ENCODE measurements around the gene HNRNPU. TPM values are rescaled to one million over a fixed set of nuclear protein-coding genes. Genes with fewer than 3 reads are reported as not detected.

The HNRNPU gene
- 519 TPM for polyA plus RNA-seq (2012; ENCODE audit: insufficient read depth, insufficient read length)

DNA sequence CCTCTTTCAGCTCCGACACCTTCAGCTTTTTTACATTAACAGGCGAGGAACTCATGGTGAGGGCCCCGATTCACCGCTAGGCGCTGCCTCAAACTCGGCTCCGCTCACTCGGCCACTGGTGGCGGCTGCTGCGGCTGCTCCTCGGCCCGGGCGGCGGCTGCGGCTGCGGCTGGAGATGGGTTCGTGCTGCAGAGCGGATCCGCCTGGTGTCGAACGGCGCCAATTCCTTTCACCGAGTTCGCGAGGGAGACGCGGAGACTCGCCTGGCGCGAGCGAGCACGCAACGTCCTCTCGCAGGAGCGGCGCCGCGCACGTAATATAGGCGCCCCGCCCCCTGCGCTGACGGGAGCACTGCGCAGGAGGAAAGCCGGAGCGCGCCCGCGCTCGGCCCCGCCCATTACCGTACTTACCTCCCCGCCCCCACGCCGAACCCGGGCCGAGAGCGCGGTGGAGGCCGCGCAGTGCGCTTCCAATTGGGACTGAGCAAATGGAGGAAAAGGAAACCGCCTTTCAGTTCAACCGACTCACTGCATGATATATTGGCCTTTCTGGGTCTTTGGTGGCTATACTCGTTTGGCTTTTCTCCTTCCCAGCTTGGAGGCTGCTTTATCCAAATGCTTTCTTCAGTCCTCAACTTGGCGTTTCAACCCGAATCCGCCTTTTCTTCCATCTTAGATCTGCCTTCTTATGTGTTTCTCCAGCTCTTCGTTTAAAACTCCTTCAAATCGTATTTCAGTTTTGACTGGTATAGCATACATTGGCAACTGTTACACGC lies at the start of gene HNRNPU:
HNRNPU (minus strand) TSS at position 291 of the 775 bp plus-strand sequence; CDS start at position 55, 236 bp downstream.
- H3K4me3 ChIP-seq (ENCODE audit: low read length), result peak within 1 kb of the TSS; percentile 90
- peak; percentile 94 for DNase-seq (ENCODE audit: low read depth, low spot score)

DNA sequence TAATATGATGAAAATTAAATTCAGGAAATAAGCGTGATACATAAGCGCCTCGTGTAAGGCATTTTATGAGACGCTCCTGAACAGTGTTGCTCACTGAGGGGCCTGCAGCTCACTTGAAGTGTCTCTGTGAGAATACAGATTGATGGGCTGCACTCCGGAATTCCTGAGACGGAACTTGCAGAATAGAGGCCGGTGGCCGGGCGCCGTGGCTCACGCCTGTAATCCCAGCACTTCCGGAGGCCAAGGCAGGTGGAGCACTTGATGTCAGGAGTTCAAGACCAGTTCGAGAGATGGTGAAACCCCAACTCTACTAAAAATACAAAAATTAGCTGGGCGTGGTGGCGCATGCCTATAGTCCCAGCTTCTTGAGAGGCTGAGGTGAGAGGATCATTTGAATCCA lies 49.5 kb upstream of the HNRNPU start:
- H3K4me3 ChIP-seq (ENCODE audit: low read length), result no peak overlapping the region
- DNase-seq (ENCODE audit: low read depth, low spot score), result no peak

DNA sequence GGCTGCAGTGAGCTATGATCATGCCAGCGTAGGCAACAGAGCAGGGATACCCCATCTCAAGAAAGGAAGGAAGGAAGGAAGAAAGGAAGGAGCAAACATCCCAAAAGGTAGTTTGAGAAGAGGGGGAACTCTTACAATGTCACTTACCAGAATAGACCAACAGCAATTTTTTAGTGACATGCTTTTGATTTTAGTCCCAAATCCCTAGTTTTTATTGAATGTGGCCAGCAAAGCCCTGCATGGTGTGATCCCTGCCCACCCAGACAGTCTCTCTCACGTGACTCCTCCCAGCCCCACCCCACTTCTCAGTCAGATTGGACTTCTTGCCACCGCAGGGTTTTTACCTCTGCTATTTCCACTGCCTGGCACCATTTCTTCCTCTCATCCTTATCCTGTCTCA lies 39.8 kb upstream of the HNRNPU start:
- DNase-seq (ENCODE audit: low read depth, low spot score), result no peak
- no peak overlapping the region for H3K4me3 ChIP-seq (ENCODE audit: low read length)

DNA sequence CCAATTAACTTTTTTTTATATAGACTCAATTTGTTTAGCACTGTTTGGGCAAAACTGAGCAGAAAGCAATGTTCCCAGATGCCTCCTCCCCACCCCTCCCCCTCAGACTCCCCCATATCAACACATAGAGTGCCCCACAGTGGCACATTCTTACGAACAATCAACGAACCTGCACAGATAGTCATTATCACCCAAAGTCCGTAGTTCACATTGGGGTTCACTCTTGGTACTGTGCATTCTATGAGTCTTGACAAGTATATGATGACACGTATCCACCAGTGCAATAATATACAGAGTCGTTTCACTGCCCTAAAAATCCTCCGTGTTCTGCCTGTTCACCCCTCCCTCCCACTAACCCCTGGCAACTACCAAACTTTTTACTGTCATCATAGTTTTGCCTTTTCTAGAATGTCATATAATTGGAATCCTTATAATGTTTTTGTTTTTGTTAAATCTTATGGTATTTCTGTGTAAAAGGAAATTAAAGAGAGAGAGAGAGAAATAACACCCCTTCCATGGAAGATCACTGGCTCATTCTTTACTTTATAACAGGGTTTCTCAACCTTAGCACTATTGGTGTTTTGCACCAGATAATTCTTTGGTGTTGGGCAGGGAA lies 37.2 kb upstream of the HNRNPU start:
- no peak overlapping the region for H3K4me3 ChIP-seq (ENCODE audit: low read length)
- no peak for DNase-seq (ENCODE audit: low read depth, low spot score)

DNA sequence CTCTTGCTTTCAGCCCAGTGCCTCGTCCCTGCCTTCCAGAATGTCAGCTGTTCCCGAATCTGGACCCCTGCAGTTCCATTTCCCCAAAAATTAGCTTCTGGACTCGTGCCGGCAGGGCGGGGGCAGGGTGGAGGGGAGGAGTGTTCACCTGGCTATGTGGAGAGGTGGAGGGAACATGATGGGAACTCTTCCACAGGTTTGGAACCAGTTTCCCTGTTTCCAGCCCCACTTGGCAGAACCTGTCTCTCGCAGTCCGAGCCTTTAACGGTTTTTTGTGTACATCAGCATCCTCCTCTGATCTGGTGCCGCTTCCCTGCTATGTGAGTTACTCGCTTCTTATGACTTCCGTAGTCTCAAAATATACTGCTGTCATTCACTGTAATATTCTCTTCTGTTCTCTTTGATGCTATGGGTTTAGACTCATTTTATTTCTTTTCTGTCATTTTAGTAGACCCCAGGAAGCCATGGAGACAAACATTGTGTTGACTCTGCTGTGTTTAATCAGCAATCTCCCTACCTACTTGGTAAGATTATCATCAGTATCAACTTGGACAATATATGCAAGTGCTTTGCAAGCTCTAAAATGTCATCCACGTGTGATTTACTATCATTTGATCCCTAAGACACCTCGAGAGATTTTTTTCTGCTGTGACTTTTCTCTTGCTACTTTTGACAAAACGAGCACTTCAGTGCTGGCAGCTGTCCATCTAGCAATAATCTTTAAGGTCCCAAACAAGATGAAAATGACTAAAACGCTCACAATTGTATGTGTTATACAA lies 33.3 kb upstream of the HNRNPU start:
- no peak for DNase-seq (ENCODE audit: low read depth, low spot score)
- no peak overlapping the region for H3K4me3 ChIP-seq (ENCODE audit: low read length)

DNA sequence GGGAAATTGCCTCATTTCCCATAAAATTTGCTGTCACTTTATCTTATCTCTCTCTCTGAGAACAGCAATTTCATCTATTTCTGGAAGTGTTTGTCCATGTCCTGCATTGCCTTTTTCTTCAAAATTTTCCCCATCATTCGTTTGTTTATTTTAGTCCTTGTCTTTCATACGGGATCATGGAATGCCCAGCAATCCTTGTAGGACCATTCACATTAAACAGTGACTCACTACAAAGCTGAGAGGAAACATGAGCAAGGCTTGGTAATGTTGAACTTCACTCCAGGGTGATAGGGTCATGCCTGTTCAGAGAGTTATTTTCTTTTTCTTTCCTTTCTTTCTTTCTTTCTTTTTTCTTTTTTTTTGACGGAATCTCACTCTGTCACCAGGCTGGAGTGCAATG lies 32.2 kb upstream of the HNRNPU start:
- no peak for DNase-seq (ENCODE audit: low read depth, low spot score)
- H3K4me3 ChIP-seq (ENCODE audit: low read length), result no peak overlapping the region

DNA sequence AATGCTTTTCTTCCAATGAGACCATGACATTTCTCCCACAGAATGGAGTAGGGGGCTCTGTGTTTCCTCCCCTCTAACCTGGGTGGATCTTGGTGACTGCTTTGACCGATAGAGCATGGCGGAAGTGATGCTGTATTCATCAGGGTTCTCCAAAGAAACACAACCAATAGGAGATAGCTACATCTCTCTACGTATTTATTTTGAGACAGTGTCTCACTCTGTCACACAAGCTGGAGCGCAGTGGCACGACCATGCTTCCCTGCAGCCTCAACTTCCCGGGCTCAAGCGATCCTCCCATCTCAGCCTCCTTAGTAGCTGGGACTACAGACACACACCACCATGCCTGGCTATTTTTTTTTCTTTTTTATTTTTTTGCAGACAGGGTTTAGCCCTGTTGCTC lies 29.5 kb upstream of the HNRNPU start:
- no peak for DNase-seq (ENCODE audit: low read depth, low spot score)

DNA sequence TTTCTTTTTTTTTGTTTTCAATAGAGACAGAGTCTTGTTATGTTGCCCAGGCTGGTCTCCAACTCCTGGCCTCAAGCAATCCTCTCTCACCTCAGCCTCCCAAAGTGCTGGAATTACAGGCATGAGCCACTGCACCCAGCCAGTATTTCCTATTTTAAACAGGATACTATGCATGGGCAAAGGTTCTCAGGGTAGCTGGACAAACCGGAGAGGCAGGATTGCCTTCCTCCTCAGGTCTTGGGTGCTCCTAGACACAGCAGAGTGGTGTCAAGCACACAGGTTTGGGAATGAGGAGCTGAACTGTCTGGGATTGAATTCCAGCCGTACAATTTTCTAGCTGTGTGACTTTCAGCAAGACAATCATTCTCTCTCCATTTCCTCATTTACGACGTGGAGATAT lies 22.9 kb upstream of the HNRNPU start:
- H3K4me3 ChIP-seq (ENCODE audit: low read length), result no peak overlapping the region
- DNase-seq (ENCODE audit: low read depth, low spot score), result no peak

More for the DNA sequence above, 29.5 kb upstream of the HNRNPU start:
- H3K4me3 ChIP-seq (ENCODE audit: low read length), result no peak overlapping the region

DNA sequence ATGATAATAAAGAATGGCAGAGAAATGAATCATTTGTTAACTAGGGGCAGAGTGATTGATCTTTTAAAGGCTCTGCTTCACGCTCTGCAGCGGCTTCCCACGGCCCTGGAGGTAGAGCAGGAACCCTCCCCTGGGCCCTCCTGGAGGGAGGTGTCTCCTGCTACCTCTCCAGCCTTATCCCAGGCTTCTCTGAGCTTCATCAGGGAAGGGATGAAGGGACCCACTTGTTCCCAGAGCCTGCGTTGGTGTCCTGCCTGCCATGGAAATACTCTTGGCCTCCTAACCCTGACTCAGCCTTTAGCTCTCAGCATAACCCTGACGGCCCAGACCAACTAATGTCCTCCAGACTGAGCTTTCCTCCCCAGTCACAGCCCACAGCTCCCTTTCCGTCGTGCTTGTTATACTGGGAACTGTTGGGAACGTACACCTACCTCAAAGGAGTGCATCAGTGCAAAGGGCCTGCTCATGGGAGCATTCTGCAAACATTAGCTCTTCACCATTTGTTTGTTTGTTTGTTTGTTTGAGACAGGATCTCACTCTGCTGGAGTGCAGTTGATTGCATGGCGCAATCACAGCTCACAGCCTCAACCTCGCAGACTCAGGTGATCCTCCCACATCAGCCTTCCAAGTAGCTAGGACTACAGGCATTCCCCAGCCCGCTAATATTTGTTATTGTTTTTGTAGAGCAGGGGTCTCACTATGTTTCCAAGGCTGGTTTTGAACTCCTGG lies 17.4 kb upstream of the HNRNPU start:
- no peak overlapping the region for H3K4me3 ChIP-seq (ENCODE audit: low read length)
- no peak for DNase-seq (ENCODE audit: low read depth, low spot score)

DNA sequence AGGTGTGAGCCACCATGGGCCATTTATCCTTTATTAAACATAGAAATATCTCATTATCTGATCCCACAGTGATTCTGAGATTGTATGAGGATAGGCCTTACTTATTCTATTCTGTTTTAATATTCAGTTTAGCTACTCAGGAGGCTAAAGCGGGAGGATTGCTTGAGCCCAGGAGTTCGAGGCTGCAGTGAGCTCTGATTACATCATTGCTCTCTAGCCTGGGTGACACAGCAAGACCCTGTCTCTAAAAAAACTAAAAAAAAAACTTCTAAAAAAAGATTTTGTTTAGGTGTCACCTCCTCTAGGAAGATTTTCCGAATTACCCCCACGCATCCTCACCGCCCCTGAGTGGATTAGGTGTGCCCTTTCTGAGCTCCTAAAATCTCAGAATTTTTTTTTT lies 14.3 kb upstream of the HNRNPU start:
- no peak for DNase-seq (ENCODE audit: low read depth, low spot score)
- no peak overlapping the region for H3K4me3 ChIP-seq (ENCODE audit: low read length)

DNA sequence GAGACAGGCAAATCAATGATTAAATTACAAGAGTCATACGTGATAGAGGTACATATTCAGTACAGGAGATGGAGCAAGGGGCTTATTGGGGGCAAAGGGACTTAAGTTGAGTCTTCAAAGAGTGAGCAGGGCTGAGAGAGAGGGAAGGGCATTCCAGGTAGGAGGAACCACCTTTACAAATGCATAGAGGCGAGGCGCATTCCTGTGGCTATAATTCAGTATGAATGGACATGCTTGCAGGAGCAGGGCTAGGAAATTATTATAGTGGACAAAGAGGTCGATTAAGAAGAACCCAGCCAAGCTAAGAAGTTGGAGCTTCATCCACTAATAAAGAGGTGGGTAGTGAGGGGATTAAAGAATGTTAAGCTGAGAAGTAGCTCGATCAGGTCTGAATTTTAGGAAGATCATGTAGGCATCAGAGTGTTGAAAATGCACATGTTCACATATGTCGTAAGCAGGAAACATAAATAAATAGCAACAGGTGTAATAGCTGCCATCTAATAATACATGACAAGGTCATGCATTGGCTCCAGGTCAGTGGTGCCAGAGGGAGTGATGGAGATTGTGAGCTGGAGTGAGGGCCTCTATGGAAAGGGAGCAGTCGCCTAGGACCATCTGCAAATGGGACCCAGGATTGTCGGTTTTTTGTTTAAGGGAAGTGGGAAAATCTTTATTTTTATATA lies 12.0 kb upstream of the HNRNPU start:
- no peak for DNase-seq (ENCODE audit: low read depth, low spot score)
- H3K4me3 ChIP-seq (ENCODE audit: low read length), result no peak overlapping the region

DNA sequence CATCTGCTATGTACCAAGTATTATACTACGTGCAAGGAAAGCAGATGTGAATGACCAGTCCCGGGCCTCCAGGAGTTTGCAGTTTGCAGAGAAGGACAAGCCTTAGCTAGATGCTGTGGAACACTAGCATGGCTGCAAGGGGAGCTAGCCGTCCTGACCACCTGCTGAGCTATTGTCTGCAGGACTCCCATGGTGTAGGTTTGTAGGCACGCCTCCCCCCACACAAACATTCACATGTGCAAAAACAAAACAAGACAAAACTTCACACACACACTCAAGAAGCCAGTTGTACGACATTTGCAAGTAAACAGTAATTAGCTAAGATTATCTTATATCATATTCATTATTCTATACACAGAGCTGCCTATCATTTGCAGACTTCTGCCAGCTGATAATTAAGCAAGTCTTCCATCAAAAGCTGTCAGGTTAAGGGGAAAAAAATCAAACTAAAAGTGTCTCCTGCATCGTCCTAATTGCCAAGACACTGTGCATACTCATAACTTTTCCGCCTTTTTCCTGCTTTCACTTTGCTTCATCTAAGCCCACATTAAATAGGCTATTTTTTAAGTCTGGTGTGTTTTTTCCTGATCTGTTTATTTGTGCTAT lies 10.7 kb upstream of the HNRNPU start:
- no peak for DNase-seq (ENCODE audit: low read depth, low spot score)
- no peak overlapping the region for H3K4me3 ChIP-seq (ENCODE audit: low read length)

DNA sequence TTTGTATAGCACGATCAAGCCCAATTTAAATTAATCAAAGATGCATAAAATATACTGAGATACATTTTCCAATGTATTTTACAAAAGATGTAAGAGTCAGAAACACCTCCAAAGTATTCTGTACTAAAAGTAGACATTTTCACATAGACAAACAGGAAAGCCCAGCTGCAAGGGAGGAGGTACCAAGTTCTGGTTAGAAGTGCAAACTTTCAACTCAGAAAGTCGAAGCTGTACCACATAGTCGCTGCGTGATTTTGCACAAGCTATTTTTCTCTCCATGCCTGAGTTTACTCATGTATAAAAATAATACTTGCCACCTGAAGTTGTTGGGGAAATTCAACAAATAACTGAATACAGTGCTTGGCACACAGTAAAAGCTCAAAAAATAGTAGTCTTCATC lies 5.6 kb upstream of the HNRNPU start:
- H3K4me3 ChIP-seq (ENCODE audit: low read length), result no peak overlapping the region
- no peak for DNase-seq (ENCODE audit: low read depth, low spot score)

DNA sequence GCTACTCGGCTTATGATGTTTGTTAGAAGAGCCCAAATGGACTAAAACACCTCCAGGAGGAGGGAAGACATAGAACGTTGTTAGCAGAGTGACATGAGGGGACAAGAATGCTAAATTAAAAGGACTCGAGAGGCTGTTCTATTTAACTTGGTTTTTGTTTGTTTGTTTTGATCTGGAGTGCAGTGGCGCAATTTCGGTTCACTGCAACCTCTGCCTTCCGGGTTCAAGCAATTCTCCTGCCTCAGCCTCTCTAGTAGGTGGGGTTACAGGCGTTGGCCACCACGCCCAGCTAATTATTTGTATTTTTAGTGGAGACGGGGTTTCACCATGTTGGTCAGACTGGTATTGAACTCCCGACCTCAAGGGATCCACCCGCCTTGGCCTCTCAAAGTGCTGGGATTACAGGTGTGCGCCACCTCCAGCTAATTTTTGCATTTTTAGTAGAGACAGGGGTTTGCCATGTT lies 5.1 kb upstream of the HNRNPU start:
- no peak for DNase-seq (ENCODE audit: low read depth, low spot score)
- H3K4me3 ChIP-seq (ENCODE audit: low read length), result no peak overlapping the region

DNA sequence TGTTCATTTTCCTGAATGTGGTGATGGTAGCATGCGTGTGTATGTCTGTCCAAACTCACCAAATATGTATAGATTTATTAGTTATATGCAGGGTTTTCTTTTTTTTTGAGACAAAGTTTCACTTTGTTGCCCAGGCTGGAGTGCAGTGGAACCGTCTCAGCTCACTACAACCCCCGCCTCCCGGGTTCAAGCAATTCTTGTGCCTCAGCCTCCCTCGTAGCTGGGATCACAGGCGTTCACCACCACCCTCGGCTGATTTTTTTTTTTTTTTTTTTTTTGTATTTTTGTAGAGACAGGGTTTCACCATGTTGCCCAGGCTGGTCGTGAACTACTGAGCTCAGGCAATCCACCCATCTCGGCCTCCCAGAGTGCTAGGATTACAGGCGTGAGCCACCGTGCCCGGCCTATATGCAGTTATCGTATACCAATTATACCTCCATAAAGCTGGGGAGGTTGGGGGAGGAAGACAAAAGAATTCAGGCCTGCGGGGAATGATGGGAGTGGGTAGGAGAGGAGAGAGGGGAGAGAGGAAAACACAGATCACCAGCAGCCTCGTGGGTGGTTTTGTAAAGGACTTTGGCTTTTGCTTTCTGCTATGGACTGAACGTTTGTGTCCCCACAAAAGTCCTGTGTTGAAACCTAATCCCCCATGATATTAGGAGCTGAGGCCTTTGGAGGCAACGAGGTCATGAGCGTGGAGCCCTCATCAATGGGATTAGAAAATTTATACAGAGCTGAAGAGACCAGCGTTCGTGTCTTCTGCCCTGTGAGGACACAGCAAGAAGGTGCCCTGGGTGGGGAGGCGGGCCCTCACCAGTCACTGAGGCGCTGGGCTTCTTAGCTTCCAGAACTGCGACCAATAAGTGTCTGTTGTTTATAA lies 4.4 kb upstream of the HNRNPU start:
- DNase-seq (ENCODE audit: low read depth, low spot score), result no peak
- H3K4me3 ChIP-seq (ENCODE audit: low read length), result no peak overlapping the region

DNA sequence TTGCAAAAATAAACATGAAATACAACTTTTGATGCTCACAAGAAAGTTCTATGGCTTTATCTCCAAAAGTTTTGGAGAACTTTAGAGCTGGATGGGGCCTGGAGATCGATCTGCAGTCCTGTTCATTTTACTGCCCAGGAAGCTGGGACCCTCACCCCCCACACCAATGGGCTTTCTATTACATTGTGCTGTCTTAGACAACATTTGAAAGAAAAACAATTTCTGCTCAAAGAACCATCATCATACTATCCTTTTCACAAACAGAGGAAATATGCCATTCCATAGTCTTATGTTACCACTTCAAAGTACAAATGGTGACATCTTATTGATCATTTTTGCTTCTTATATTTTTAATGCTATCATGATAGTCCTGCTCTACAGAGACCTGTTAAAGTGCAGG lies 2.0 kb upstream of the HNRNPU start:
- no peak for DNase-seq (ENCODE audit: low read depth, low spot score)
- H3K4me3 ChIP-seq (ENCODE audit: low read length), result no peak overlapping the region

DNA sequence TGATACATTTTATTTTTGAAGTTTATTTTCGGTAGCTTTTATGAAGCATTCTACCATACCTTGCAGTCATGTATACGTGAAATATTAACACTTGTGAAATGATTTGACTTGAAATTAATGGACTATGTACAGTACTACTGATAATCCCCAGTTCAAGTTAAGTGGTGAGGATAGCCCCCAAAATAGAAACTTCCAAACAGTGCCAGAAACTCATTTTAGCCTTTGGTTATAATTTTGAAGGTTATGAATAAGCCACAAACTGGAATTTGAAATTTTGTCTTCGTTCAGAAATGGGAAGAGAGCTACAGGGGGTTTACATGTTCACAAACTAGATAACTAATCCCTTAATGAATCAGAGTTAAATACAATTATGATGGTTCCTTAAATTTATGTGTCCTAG lies 1.5 kb upstream of the HNRNPU start:
- H3K4me3 ChIP-seq (ENCODE audit: low read length), result no peak overlapping the region
- DNase-seq (ENCODE audit: low read depth, low spot score), result no peak

DNA sequence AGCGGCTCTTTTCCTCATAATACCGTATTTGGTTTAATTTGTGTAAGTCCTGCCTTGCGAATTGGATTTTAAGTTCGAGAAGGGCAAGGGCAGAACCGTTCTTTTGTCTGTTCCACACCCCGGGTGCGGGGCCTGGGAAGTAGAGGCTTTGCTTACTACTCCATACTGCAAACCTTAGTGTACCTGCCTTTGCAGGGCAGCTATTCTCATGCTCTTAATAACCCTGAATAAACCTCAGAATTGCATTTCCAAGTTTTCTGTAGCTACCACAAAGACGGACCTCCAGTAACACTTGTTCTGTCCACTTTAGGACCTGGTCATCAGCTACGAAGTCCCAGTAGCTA lies 657 bp upstream of the HNRNPU start:
- H3K4me3 ChIP-seq (ENCODE audit: low read length), result peak overlapping the region; percentile 90
- DNase-seq (ENCODE audit: low read depth, low spot score), result no peak

Measured in Jurkat, Clone E6-1 (cell line).